ENCODE measurements around the gene AKNA. TPM values are rescaled to one million over a fixed set of nuclear protein-coding genes. Genes with fewer than 3 reads are reported as not detected.

The AKNA gene
- total RNA-seq, 1 donor from 2014 or later: 14.0 TPM

- peaks cover 3% of the 10 kb centered on the region for H3K36me3 Mint-ChIP-seq
- H3K9me3 Mint-ChIP-seq: no peaks in the 10 kb centered on the region
- peaks cover 6% of the 10 kb centered on the region for H3K4me1 Mint-ChIP-seq (ENCODE audit: unreplicated experiment)
- no peak overlapping the region for H3K4me3 Mint-ChIP-seq
- no peak for TF ChIP-seq CTCF (conservative IDR thresholded peaks at IDR 0.05)
- DNase-seq (ENCODE audit: extremely low spot score, unreplicated experiment): no peak
- no peaks in the 10 kb centered on the region for H3K27me3 Mint-ChIP-seq
- no peak overlapping the region for H3K27ac Mint-ChIP-seq
Observed at GRCh38 chr9:114407889-114408288, 20.1 kb upstream of the AKNA start.

DNA sequence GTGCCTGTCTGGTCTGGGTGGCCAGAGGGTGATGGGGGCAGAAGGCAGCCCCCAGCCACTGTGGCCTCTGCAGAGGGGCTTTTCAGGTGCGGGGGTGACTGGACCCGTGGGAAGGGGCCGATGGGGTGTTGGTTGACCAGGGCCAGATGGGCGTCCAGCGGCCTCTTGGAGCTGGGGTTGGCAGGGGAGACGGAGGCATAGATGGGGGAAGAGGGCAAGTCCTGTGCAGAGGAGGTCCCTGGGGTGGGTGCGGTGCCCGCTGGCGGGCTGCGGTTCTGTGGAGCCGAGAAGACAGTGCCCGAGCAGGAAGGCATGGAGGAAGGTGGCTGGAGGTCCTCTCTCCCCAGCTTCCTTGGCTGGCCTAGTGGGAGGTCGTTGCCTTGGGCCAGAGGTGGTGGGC lies 18.7 kb upstream of the AKNA start:
- TF ChIP-seq CTCF (conservative IDR thresholded peaks at IDR 0.05): no peak
- H3K9me3 Mint-ChIP-seq: no peaks in the 10 kb centered on the region
- peaks cover 3% of the 10 kb centered on the region for H3K36me3 Mint-ChIP-seq
- peaks cover 9% of the 10 kb centered on the region for H3K4me1 Mint-ChIP-seq (ENCODE audit: unreplicated experiment)
- no peaks in the 10 kb centered on the region for H3K27me3 Mint-ChIP-seq
- H3K27ac Mint-ChIP-seq: no peak overlapping the region
- DNase-seq (ENCODE audit: extremely low spot score, unreplicated experiment): no peak
- no peak overlapping the region for H3K4me3 Mint-ChIP-seq

- TF ChIP-seq CTCF (conservative IDR thresholded peaks at IDR 0.05): peak; percentile 95
- H3K27me3 Mint-ChIP-seq: no peaks in the 10 kb centered on the region
- DNase-seq (ENCODE audit: extremely low spot score, unreplicated experiment): no peak
- no peak overlapping the region for H3K4me3 Mint-ChIP-seq
- peak overlapping the region; percentile 51 for H3K27ac Mint-ChIP-seq
- H3K36me3 Mint-ChIP-seq: peaks cover 3% of the 10 kb centered on the region
- peaks cover 12% of the 10 kb centered on the region for H3K4me1 Mint-ChIP-seq (ENCODE audit: unreplicated experiment)
- no peaks in the 10 kb centered on the region for H3K9me3 Mint-ChIP-seq
Observed at GRCh38 chr9:114405294-114406034, 17.7 kb upstream of the AKNA start.

- H3K4me3 Mint-ChIP-seq: no peak overlapping the region
- no peaks in the 10 kb centered on the region for H3K9me3 Mint-ChIP-seq
- H3K4me1 Mint-ChIP-seq (ENCODE audit: unreplicated experiment): peaks cover 12% of the 10 kb centered on the region
- no peak overlapping the region for H3K27ac Mint-ChIP-seq
- H3K27me3 Mint-ChIP-seq: no peaks in the 10 kb centered on the region
- no peak for DNase-seq (ENCODE audit: extremely low spot score, unreplicated experiment)
- peaks cover 3% of the 10 kb centered on the region for H3K36me3 Mint-ChIP-seq
- no peak for TF ChIP-seq CTCF (conservative IDR thresholded peaks at IDR 0.05)
Observed at GRCh38 chr9:114404531-114404930, 16.7 kb upstream of the AKNA start.

- Mint-ChIP-seq H3K27me3 (no peaks in the 10 kb centered on the region), H3K27ac (no peak overlapping the region), H3K4me1 (ENCODE audit: unreplicated experiment) (peaks cover 12% of the 10 kb centered on the region), H3K36me3 (peaks cover 3% of the 10 kb centered on the region), H3K9me3 (no peaks in the 10 kb centered on the region), H3K4me3 (no peak overlapping the region)
- no peak for DNase-seq (ENCODE audit: extremely low spot score, unreplicated experiment)
- no peak for TF ChIP-seq CTCF (conservative IDR thresholded peaks at IDR 0.05)
Observed at GRCh38 chr9:114403153-114403756, 15.5 kb upstream of the AKNA start.

Data from type B pancreatic cell (in vitro differentiated cells).